Breast epithelium (tissue), 3 donors: ENCODE measurements around the gene CTDSPL.

Experiments
- POLR2A ChIP-seq: fragments of 450-650 bp; IDR thresholded peaks from one replicate; pipeline ENCODE4 v1.6.1; 2016; ENCODE audit warnings: antibody characterized with exemption, mild to moderate bottlenecking, moderate library complexity
- TF ChIP-seq, protein P1 (sequence below), 3 donors: fragments of 450-650 bp; IDR thresholded peaks; one replicate each; pipeline ENCODE4 v1.5.1; 2016 to 2017; ENCODE audit warnings: antibody characterized with exemption in 3 of 3, mild to moderate bottlenecking in 3 of 3, moderate library complexity in 3 of 3

DNA sequence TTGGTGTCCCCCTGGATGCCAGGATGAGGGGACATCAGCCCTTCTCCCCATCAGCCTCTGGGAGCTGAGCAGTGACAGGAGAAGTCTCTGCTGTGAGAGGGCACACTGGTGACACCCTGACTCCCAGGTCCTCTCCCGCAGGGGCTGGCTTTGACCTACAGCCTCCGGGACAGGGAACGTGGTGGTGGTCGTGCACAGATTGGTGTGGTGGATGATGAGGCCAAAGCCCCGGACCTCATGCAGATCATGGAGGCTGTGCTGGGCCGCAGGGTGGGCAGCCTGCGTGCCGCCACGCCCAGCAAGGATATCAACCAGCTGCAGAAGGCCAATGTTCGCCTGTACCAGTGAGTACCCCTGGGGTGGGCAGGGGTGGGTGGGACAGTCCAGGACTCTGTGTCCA, 135.7 kb downstream of the CTDSPL start:
- TF ChIP-seq, protein P1, sequence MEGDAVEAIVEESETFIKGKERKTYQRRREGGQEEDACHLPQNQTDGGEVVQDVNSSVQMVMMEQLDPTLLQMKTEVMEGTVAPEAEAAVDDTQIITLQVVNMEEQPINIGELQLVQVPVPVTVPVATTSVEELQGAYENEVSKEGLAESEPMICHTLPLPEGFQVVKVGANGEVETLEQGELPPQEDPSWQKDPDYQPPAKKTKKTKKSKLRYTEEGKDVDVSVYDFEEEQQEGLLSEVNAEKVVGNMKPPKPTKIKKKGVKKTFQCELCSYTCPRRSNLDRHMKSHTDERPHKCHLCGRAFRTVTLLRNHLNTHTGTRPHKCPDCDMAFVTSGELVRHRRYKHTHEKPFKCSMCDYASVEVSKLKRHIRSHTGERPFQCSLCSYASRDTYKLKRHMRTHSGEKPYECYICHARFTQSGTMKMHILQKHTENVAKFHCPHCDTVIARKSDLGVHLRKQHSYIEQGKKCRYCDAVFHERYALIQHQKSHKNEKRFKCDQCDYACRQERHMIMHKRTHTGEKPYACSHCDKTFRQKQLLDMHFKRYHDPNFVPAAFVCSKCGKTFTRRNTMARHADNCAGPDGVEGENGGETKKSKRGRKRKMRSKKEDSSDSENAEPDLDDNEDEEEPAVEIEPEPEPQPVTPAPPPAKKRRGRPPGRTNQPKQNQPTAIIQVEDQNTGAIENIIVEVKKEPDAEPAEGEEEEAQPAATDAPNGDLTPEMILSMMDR (IDR thresholded peaks at IDR 0.05) = no peak
- no peak for TF ChIP-seq POLR2A
